Panc1 (cell line): ENCODE results near the gene COPZ1.

Experiments
- CTCF ChIP-seq: fragments of 450-650 bp; IDR thresholded peaks from 2 replicates; pipeline ENCODE4 v1.5.1; 2017; ENCODE audit warnings: mild to moderate bottlenecking
- POLR2AphosphoS5 ChIP-seq: IDR thresholded peaks from 2 replicates; pipeline ENCODE4 v1.6.1; 2012; ENCODE audit warnings: mild to moderate bottlenecking, low read depth, low read length, moderate library complexity
- SIN3A ChIP-seq: IDR thresholded peaks from 2 replicates; pipeline ENCODE4 v1.6.1; 2012; ENCODE audit warnings: low read depth, mild to moderate bottlenecking, low read length, moderate library complexity, borderline replicate concordance; ENCODE audit not compliant: insufficient read depth
- TCF7L2 ChIP-seq: IDR thresholded peaks from 2 replicates; pipeline ENCODE4 v1.6.1; 2011; ENCODE audit warnings: mild to moderate bottlenecking, low read depth, low read length, inconsistent platforms

- no peak for TF ChIP-seq CTCF
- no peak for TF ChIP-seq POLR2AphosphoS5
- TF ChIP-seq SIN3A: no peak
- TF ChIP-seq TCF7L2: no peak
These were observed 13.1 kb downstream of the COPZ1 start for GRCh38 chr12:54337854-54338650.
